Suprapubic skin (tissue), 4 donors: ENCODE data around the gene DRC3.

Experiments used
- EP300 ChIP-seq: sonication (generic); formaldehyde crosslinking; IDR thresholded peaks from one replicate; pipeline ENCODE4 v1.6.1; 2017; ENCODE audit warnings: antibody characterized with exemption
- POLR2A ChIP-seq, 2 donors: fragments of 450-650 bp; IDR thresholded peaks; one replicate each; pipeline ENCODE4 v1.6.1; 2017; ENCODE audit warnings: antibody characterized with exemption in 2 of 2, mild to moderate bottlenecking in 2 of 2, moderate library complexity in 2 of 2
- POLR2AphosphoS5 ChIP-seq, 3 donors: sonication (generic); formaldehyde crosslinking; IDR thresholded peaks; one replicate each; pipeline ENCODE4 v1.6.1; 2017; ENCODE audit warnings: antibody characterized with exemption in 3 of 3
- TF ChIP-seq, protein P1 (sequence below), 2 donors: fragments of 200-600 bp in 1 of 2; fragments of 450-650 bp in 1 of 2; sonication (generic) in 1 of 2; IDR thresholded peaks; one replicate each; pipeline ENCODE4 v1.5.1; 2016 to 2019; ENCODE audit warnings: antibody characterized with exemption in 2 of 2, mild to moderate bottlenecking in 1 of 2, moderate library complexity in 1 of 2

DNA sequence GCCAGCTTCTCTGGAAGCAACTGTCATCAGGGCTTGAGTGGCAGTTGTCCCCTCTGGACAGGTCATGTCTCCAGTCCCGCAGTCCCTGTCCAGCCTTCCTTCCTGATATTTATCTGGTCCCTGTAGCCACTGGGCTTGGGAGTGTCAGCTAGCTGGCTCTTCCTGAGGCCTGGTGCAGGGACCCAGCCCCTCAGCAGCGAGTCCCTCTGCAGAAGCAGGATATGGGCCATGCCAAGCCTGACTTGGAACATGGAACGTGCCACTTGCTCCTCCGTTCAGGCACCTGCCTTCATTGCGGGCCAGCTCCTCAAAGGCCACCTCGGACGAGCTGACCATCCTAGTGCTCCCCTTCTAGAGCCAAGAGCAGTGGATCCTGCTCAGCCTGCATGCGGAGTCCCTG lies 26.3 kb downstream of the DRC3 start:
- no peak for TF ChIP-seq EP300
- no peak for TF ChIP-seq POLR2A (IDR thresholded peaks at IDR 0.05)
- TF ChIP-seq, protein P1, sequence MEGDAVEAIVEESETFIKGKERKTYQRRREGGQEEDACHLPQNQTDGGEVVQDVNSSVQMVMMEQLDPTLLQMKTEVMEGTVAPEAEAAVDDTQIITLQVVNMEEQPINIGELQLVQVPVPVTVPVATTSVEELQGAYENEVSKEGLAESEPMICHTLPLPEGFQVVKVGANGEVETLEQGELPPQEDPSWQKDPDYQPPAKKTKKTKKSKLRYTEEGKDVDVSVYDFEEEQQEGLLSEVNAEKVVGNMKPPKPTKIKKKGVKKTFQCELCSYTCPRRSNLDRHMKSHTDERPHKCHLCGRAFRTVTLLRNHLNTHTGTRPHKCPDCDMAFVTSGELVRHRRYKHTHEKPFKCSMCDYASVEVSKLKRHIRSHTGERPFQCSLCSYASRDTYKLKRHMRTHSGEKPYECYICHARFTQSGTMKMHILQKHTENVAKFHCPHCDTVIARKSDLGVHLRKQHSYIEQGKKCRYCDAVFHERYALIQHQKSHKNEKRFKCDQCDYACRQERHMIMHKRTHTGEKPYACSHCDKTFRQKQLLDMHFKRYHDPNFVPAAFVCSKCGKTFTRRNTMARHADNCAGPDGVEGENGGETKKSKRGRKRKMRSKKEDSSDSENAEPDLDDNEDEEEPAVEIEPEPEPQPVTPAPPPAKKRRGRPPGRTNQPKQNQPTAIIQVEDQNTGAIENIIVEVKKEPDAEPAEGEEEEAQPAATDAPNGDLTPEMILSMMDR (IDR thresholded peaks at IDR 0.05) = no peak
- TF ChIP-seq POLR2AphosphoS5 (IDR thresholded peaks at IDR 0.05) = no peak
